Lower leg skin (tissue), 4 donors: ENCODE results near the gene AGAP6. TPM values are rescaled to one million over a fixed set of nuclear protein-coding genes. Genes with fewer than 3 reads are reported as not detected.

Experiments used
- total RNA-seq, 4 donors: library from RNA; depleted of rRNA; stranded (reverse); fragments of >200 nt; gene quantifications; one replicate each; pipeline ENCODE4 v1.1.0, GENCODE V29; 2016

AGAP6 gene
- total RNA-seq, 4 donors from 2014 or later: 7.7 to 20.6 (median 9.3) TPM

Other genes with a start within 250 kb of the AGAP6 start
- gene OGDHL, start 226.1 kb upstream of the AGAP6 start, total RNA-seq: under 1 TPM in 2 of 4 donors, not detected in 2; 0.10 to 0.16 TPM
- gene PARG, start 46.4 kb upstream of the AGAP6 start, total RNA-seq: 10 to 100 TPM; 18.1 to 26.6 (median 21.3) TPM
- 10 to 100 TPM in 3 of 4 donors, 1 to 10 TPM in 1; 9.3 to 22.0 (median 14.1) TPM for gene TIMM23B, start 46.4 kb upstream of the AGAP6 start, total RNA-seq
- 10 to 100 TPM; 30.9 to 38.1 (median 31.3) TPM for gene WASHC2A, start 79.5 kb downstream of the AGAP6 start, total RNA-seq